Measurements from ENCODE around the gene PACS2. TPM values are rescaled to one million over a fixed set of nuclear protein-coding genes. Genes with fewer than 3 reads are reported as not detected.

Gene PACS2
- total and polyA plus RNA-seq, 4 donors: 69.2 to 177 (median 123) TPM

DNA sequence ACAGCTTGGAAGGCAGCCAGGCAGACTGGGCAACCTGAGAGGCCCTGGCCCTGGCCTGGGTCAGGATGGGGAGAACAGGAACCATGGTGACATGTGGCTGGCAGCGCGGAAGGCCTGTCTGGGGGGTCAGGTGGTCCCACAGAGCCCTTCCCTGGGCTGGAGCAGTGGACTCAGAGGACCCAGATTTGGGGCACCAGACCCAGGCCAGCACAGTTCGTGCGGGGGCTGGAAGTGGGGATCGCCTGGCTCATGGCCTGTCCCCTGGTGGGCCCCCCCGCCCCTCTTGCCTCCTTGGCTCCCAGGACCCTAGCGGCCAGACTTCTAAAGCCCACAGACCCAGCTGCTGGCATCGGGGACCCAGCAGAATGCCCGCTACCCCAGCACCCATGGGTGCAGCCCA lies 126.4 kb downstream of the PACS2 start:
- Histone ChIP-seq H3K9me3 (ENCODE audit: control insufficient read depth, insufficient read depth, low read length) (no peaks in the 10 kb centered on the region), H3K4me3 (ENCODE audit: low read depth, low read length) (no peak overlapping the region), H3K4me1 (ENCODE audit: control insufficient read depth, insufficient read depth, low read length) (no peaks in the 10 kb centered on the region), H3K27ac (ENCODE audit: low read depth, low read length) (no peak overlapping the region), H3K27me3 (ENCODE audit: control insufficient read depth, insufficient read depth, low read length) (no peaks in the 10 kb centered on the region), H3K36me3 (ENCODE audit: control insufficient read depth, insufficient read depth, low read length) (peaks cover 74% of the 10 kb centered on the region)
- no peak for DNase-seq (ENCODE audit: low read depth in 4 of 6, low spot score in 6 of 6)
- WGBS (ENCODE audit: insufficient coverage): 94% methylated on average over 9 of the region's 9 CpGs

DNA sequence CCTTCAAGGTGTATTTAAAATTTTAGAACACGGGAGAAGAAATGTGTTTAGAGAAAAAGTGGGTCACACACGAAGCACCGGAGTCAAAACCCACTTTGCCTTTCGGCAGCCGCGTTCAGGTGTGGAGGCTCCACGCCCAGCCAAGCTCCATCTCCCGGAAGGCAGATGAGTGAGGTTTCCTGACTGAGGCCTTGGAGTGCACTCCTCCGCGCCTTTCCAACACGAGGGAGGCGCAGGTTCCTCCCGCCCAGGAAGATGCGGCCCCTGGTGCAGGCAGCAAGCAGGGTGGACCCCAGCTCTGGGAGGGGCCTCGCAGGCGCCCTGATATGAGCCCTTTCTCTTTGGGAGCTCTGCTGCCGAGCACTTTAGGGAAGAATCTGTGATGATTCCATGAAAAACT lies 127.6 kb downstream of the PACS2 start:
- H3K27ac ChIP-seq (ENCODE audit: low read depth, low read length): no peak overlapping the region
- H3K36me3 ChIP-seq (ENCODE audit: control insufficient read depth, insufficient read depth, low read length): peaks cover 78% of the 10 kb centered on the region
- H3K4me1 ChIP-seq (ENCODE audit: control insufficient read depth, insufficient read depth, low read length): no peaks in the 10 kb centered on the region
- 85% methylated on average over 16 of the region's 17 CpGs for WGBS (ENCODE audit: insufficient coverage)
- no peaks in the 10 kb centered on the region for H3K27me3 ChIP-seq (ENCODE audit: control insufficient read depth, insufficient read depth, low read length)
- H3K9me3 ChIP-seq (ENCODE audit: control insufficient read depth, insufficient read depth, low read length): no peaks in the 10 kb centered on the region
- no peak for DNase-seq (ENCODE audit: low read depth in 4 of 6, low spot score in 6 of 6)
- no peak overlapping the region for H3K4me3 ChIP-seq (ENCODE audit: low read depth, low read length)

DNA sequence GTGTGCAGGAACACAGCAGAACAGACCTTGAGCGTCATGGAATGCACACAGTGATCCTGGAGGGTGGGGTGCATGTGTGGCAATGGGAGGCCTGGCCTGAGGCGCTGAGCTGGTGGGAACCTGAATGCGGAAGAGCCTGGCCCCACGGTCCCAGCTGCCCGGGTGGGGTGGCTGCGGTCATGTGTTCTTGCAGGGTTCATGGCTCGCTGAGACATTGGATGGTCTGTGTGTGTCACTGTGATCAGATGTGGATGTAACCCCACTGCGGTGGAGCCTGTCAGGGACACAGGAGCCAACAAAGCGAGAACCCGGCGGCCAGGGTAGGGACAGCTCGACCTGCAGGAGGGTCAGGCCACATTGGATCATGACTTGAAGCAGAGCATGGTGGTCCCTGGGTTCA lies 128.3 kb downstream of the PACS2 start:
- peaks cover 78% of the 10 kb centered on the region for H3K36me3 ChIP-seq (ENCODE audit: control insufficient read depth, insufficient read depth, low read length)
- H3K27me3 ChIP-seq (ENCODE audit: control insufficient read depth, insufficient read depth, low read length): no peaks in the 10 kb centered on the region
- H3K9me3 ChIP-seq (ENCODE audit: control insufficient read depth, insufficient read depth, low read length): no peaks in the 10 kb centered on the region
- H3K4me3 ChIP-seq (ENCODE audit: low read depth, low read length): no peak overlapping the region
- WGBS (ENCODE audit: insufficient coverage): 86% methylated on average over 12 of the region's 12 CpGs
- no peak for DNase-seq (ENCODE audit: low read depth in 4 of 6, low spot score in 6 of 6)
- H3K4me1 ChIP-seq (ENCODE audit: control insufficient read depth, insufficient read depth, low read length): no peaks in the 10 kb centered on the region
- H3K27ac ChIP-seq (ENCODE audit: low read depth, low read length): no peak overlapping the region

DNA sequence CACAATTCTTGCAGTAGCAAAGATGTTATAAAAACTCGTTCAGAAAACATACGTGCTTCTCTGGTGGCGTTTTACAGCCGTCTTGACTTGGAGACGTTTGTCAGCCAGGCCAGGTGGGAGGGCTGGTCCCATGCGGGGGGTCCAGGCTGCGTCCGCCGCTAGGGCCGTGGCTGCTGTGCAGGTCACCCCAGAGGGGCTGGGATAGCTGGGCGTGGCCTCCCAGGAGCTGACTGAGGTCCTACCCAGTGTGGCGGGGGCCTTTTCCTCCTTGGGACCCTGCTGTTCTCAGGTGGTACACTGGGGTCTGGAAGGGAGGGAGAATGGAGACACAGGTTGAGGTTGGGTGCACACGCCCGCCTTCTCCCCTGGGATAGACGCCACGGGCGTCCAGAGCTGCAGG lies 130.3 kb downstream of the PACS2 start:
- DNase-seq (ENCODE audit: low read depth in 4 of 6, low spot score in 6 of 6): no peak
- no peak overlapping the region for H3K4me3 ChIP-seq (ENCODE audit: low read depth, low read length)
- no peaks in the 10 kb centered on the region for H3K9me3 ChIP-seq (ENCODE audit: control insufficient read depth, insufficient read depth, low read length)
- peaks cover 8% of the 10 kb centered on the region for H3K4me1 ChIP-seq (ENCODE audit: control insufficient read depth, insufficient read depth, low read length)
- H3K36me3 ChIP-seq (ENCODE audit: control insufficient read depth, insufficient read depth, low read length): peaks cover 78% of the 10 kb centered on the region
- no peak overlapping the region for H3K27ac ChIP-seq (ENCODE audit: low read depth, low read length)
- H3K27me3 ChIP-seq (ENCODE audit: control insufficient read depth, insufficient read depth, low read length): no peaks in the 10 kb centered on the region
- 87% methylated on average over 17 of the region's 17 CpGs for WGBS (ENCODE audit: insufficient coverage)

DNA sequence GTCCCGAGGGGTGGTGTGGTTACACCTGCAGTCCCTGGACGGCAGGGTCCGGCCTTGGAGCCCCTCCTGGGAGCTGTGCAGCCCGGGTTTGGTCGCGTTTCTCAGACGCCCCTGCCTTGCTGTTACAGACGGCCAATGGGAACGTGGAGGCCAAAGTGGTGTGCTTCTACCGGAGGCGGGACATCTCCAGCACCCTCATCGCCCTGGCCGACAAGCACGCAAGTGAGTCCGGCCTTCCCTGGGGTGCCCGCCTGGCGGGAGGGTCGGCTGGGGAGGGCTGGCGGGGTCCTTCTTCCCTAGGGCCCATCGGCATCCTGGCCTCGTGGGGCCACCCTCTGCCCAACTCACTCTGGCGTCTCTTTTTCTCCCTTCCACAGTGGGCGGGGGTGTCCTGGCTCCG lies 130.7 kb downstream of the PACS2 start:
- Histone ChIP-seq H3K27me3 (ENCODE audit: control insufficient read depth, insufficient read depth, low read length) (no peaks in the 10 kb centered on the region), H3K4me1 (ENCODE audit: control insufficient read depth, insufficient read depth, low read length) (peaks cover 8% of the 10 kb centered on the region), H3K27ac (ENCODE audit: low read depth, low read length) (no peak overlapping the region), H3K9me3 (ENCODE audit: control insufficient read depth, insufficient read depth, low read length) (no peaks in the 10 kb centered on the region), H3K4me3 (ENCODE audit: low read depth, low read length) (no peak overlapping the region), H3K36me3 (ENCODE audit: control insufficient read depth, insufficient read depth, low read length) (peaks cover 78% of the 10 kb centered on the region)
- WGBS (ENCODE audit: insufficient coverage): 85% methylated on average over 22 of the region's 24 CpGs
- DNase-seq (ENCODE audit: low read depth in 4 of 6, low spot score in 6 of 6): no peak

DNA sequence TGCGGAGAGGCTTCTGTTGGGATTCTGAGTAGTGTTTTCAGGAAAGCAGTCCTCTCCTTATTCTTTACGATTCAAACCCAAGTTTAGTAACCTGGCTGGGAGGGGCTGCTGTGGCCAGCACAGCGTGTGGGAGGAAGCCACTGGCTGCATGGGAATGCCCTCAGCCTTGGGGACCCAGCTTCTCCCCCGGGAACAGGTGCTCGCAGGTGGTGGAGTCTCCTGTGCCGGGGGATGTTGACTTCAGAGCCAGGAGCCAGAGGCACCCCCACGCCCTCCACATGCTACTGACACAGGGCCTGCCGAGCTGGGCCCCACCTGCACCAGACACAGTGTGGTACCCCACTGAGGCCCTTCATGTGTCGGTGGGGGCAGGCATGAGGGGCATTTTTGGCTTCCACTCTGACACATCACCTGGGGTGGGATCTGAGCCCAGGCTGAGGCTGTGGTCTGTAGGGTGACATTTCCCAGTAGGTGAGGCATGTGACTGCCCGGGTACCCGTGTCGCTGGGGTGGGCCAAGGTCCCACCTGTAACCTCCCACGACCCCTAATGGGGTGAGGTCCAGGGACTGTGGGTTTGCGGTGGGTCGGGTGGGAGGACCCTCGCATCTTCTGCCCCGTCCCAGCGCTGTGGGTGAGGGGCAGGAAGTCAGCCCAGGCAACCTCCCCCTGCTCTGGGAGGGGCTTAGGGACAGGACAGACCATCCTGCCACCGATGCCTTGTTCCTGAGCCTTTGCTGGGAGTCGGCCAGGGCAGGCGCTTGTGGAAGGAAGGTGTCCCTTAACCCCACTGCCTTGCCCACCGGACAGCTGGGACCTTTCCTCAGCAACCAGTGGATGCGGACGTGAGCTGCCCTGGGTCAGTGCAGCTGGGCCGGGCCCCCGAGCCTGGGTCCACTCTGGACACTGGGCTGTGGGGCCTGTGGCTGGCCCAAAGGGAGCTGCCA lies 131.6 kb downstream of the PACS2 start:
- H3K4me1 ChIP-seq (ENCODE audit: control insufficient read depth, insufficient read depth, low read length): peaks cover 8% of the 10 kb centered on the region
- peaks cover 78% of the 10 kb centered on the region for H3K36me3 ChIP-seq (ENCODE audit: control insufficient read depth, insufficient read depth, low read length)
- H3K27ac ChIP-seq (ENCODE audit: low read depth, low read length): no peak overlapping the region
- DNase-seq (ENCODE audit: low read depth in 4 of 6, low spot score in 6 of 6): no peak
- no peak overlapping the region for H3K4me3 ChIP-seq (ENCODE audit: low read depth, low read length)
- no peaks in the 10 kb centered on the region for H3K27me3 ChIP-seq (ENCODE audit: control insufficient read depth, insufficient read depth, low read length)
- H3K9me3 ChIP-seq (ENCODE audit: control insufficient read depth, insufficient read depth, low read length): no peaks in the 10 kb centered on the region
- 91% methylated on average over 24 of the region's 26 CpGs for WGBS (ENCODE audit: insufficient coverage)

DNA sequence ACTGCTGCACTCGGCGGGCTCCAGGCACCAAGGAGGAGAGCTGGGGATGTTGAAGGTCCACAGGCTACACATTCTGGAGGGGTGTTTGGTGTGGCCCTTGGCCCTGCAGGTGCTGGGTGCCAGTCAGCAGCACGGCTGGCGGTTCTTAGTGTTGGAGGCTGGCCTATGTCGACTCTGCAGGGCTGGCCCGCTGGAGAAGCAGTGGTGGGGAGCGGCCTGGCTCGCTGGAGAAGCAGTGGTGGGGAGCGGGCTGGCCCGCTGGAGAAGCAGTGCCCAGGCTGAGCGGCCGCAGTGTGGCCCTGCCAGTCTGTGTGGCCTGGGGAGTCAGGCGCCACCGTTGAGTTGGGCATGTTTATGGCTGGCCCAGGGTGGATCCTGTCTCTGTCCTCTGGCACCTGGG lies 132.4 kb downstream of the PACS2 start:
- Histone ChIP-seq H3K27me3 (ENCODE audit: control insufficient read depth, insufficient read depth, low read length) (no peaks in the 10 kb centered on the region), H3K9me3 (ENCODE audit: control insufficient read depth, insufficient read depth, low read length) (no peaks in the 10 kb centered on the region), H3K4me1 (ENCODE audit: control insufficient read depth, insufficient read depth, low read length) (peaks cover 8% of the 10 kb centered on the region), H3K27ac (ENCODE audit: low read depth, low read length) (no peak overlapping the region), H3K4me3 (ENCODE audit: low read depth, low read length) (no peak overlapping the region), H3K36me3 (ENCODE audit: control insufficient read depth, insufficient read depth, low read length) (peaks cover 84% of the 10 kb centered on the region)
- DNase-seq (ENCODE audit: low read depth in 4 of 6, low spot score in 6 of 6): no peak
- 78% methylated on average over 13 of the region's 14 CpGs for WGBS (ENCODE audit: insufficient coverage)

Other genes with a start within 250 kb of the PACS2 start
- gene GPR132, start 249.3 kb upstream of the PACS2 start, total RNA-seq: 1 to 10 TPM in 1 of 2 donors, under 1 TPM in 1; 0.69 to 1.3 TPM
- 1 to 10 TPM in 1 of 2 donors, under 1 TPM in 1; 0.84 to 1.4 TPM for gene GPR132, start 249.3 kb upstream of the PACS2 start, polyA plus RNA-seq (ENCODE audit: insufficient read length in 2 of 2)
- 10 to 100 TPM; 17.3 to 18.0 TPM for gene JAG2, start 146.0 kb upstream of the PACS2 start, total RNA-seq
- 10 to 100 TPM; 29.2 to 39.7 TPM for gene JAG2, start 146.0 kb upstream of the PACS2 start, polyA plus RNA-seq (ENCODE audit: insufficient read length in 2 of 2)
- gene NUDT14, start 133.4 kb upstream of the PACS2 start, total RNA-seq: 10 to 100 TPM; 10.3 to 55.0 TPM
- gene NUDT14, start 133.4 kb upstream of the PACS2 start, polyA plus RNA-seq (ENCODE audit: insufficient read length in 2 of 2): 10 to 100 TPM; 34.5 to 37.5 TPM
- 10 to 100 TPM; 31.3 to 54.0 TPM for gene BTBD6, start 66.2 kb upstream of the PACS2 start, total RNA-seq
- 10 to 100 TPM; 56.9 to 59.1 TPM for gene BTBD6, start 66.2 kb upstream of the PACS2 start, polyA plus RNA-seq (ENCODE audit: insufficient read length in 2 of 2)
- 10 to 100 TPM; 49.3 to 54.6 TPM for gene BRF1, start 13.7 kb upstream of the PACS2 start, total RNA-seq
- gene BRF1, start 13.7 kb upstream of the PACS2 start, polyA plus RNA-seq (ENCODE audit: insufficient read length in 2 of 2): 10 to 100 TPM; 70.0 to 77.9 TPM
- gene TEX22, start 83.8 kb downstream of the PACS2 start, total RNA-seq: 1 to 10 TPM in 1 of 2 donors, under 1 TPM in 1; 0.20 to 1.0 TPM
- 1 to 10 TPM; 2.8 to 4.8 TPM for gene TEX22, start 83.8 kb downstream of the PACS2 start, polyA plus RNA-seq (ENCODE audit: insufficient read length in 2 of 2)
- 10 to 100 TPM; 40.9 to 73.5 TPM for gene MTA1, start 105.1 kb downstream of the PACS2 start, total RNA-seq
- 100 to 1,000 TPM; 178 to 202 TPM for gene MTA1, start 105.1 kb downstream of the PACS2 start, polyA plus RNA-seq (ENCODE audit: insufficient read length in 2 of 2)
- 100 to 1,000 TPM in 1 of 2 donors, 10 to 100 TPM in 1; 59.0 to 117 TPM for gene CRIP2, start 160.1 kb downstream of the PACS2 start, total RNA-seq
- gene CRIP2, start 160.1 kb downstream of the PACS2 start, polyA plus RNA-seq (ENCODE audit: insufficient read length in 2 of 2): 100 to 1,000 TPM; 301 to 334 TPM
- 10 to 100 TPM in 1 of 2 donors, 1 to 10 TPM in 1; 4.3 to 34.5 TPM for gene CRIP1, start 172.1 kb downstream of the PACS2 start, total RNA-seq
- 10 to 100 TPM; 13.8 to 21.6 TPM for gene CRIP1, start 172.1 kb downstream of the PACS2 start, polyA plus RNA-seq (ENCODE audit: insufficient read length in 2 of 2)
- gene TEDC1, start 176.5 kb downstream of the PACS2 start, total RNA-seq: 10 to 100 TPM in 1 of 2 donors, 1 to 10 TPM in 1; 7.7 to 12.5 TPM
- gene TEDC1, start 176.5 kb downstream of the PACS2 start, polyA plus RNA-seq (ENCODE audit: insufficient read length in 2 of 2): 10 to 100 TPM; 21.1 to 21.3 TPM
- 10 to 100 TPM; 11.7 to 11.8 TPM for gene TMEM121, start 211.8 kb downstream of the PACS2 start, total RNA-seq
- 10 to 100 TPM; 24.4 to 27.1 TPM for gene TMEM121, start 211.8 kb downstream of the PACS2 start, polyA plus RNA-seq (ENCODE audit: insufficient read length in 2 of 2)